B cell (primary cell): ENCODE results near the gene STX12. TPM values are rescaled to one million over a fixed set of nuclear protein-coding genes. Genes with fewer than 3 reads are reported as not detected.
A peak's percentile ranks its signal among the peaks of the same experiment; 100 is the strongest.

Experiments used
- ATAC-seq: fragments of 200-7000 bp; cut with Tn5 transposase; one replicate; pipeline ENCODE4 v1.10.0; 2021; ENCODE audit warnings: low read depth, mild to moderate bottlenecking, moderate number of reproducible peaks, moderate library complexity
- CTCF ChIA-PET: fragments of 350-600 bp; sonication (Branson Sonifier 250); formaldehyde crosslinking; loops from one replicate; lab custom pipeline; 2021; ENCODE audit warnings: antibody characterized with exemption, inconsistent platforms; lab: Charles Lee
- POLR2A ChIA-PET: fragments of 350-600 bp; sonication (Branson Sonifier 250); formaldehyde crosslinking; loops from one replicate; lab custom pipeline; 2021; ENCODE audit warnings: antibody characterized with exemption; lab: Charles Lee
- DNase-seq: peaks from one replicate; pipeline ENCODE4 v3.0.0; 2013
- H2AFZ ChIP-seq: 2 replicates; pipeline ENCODE4 v1.6.1; 2012; ENCODE audit warnings: mild to moderate bottlenecking, low read depth, low read length; ENCODE audit not compliant: insufficient read depth, poor library complexity, severe bottlenecking
- H3K27ac ChIP-seq, 2 donors: 1 replicate in 1 of 2; 2 replicates in 1 of 2; pipeline ENCODE4 v1.5.1; 2012 to 2013; ENCODE audit warnings: low read length in 2 of 2, mild to moderate bottlenecking in 2 of 2, moderate library complexity in 1 of 2
- H3K27me3 ChIP-seq, 4 experiments: fragments of 200-600 bp in 1 of 4; sonication (generic) in 1 of 4; replicated peaks in 1 of 4; 1 replicate in 2 of 4; 2 replicates in 2 of 4; pipeline versions ENCODE4 v1.6.1 to v1.7.0; 2013 to 2016; ENCODE audit warnings: low read length in 3 of 4, mild to moderate bottlenecking in 2 of 4, mixed read lengths in 1 of 4, moderate library complexity in 1 of 4; ENCODE audit not compliant: insufficient read depth in 4 of 4, control insufficient read depth in 3 of 4; ENCODE audit errors: control extremely low read depth in 1 of 4
- H3K36me3 ChIP-seq, 2 experiments: replicated peaks in 1 of 2; 1 replicate in 1 of 2; 2 replicates in 1 of 2; pipeline versions ENCODE4 v1.6.1 to v1.7.1; 2013; ENCODE audit warnings: low read length in 1 of 2; ENCODE audit not compliant: insufficient read depth in 2 of 2, control insufficient read depth in 1 of 2; ENCODE audit errors: control extremely low read depth in 1 of 2, extremely low read depth in 1 of 2
- H3K4me1 ChIP-seq, 2 donors: fragments of 200-600 bp in 1 of 2; sonication (generic) in 1 of 2; 1 replicate in 1 of 2; 2 replicates in 1 of 2; pipeline versions ENCODE4 v1.5.1 to v1.6.1; 2013 to 2017; ENCODE audit warnings: low read length in 2 of 2; ENCODE audit not compliant: control insufficient read depth in 2 of 2, insufficient read depth in 2 of 2
- H3K4me2 ChIP-seq: replicated peaks from 2 replicates; pipeline ENCODE3; 2012; ENCODE audit warnings: mild to moderate bottlenecking, low read depth, low read length; ENCODE audit not compliant: poor library complexity, severe bottlenecking
- H3K4me3 ChIP-seq, 5 experiments: fragments of 200-600 bp in 1 of 5; sonication (generic) in 1 of 5; 1 replicate in 3 of 5; 2 replicates in 2 of 5; pipeline versions ENCODE4 v1.5.1 to v1.7.0; 2011 to 2016; ENCODE audit warnings: low read length in 4 of 5, mild to moderate bottlenecking in 4 of 5, low read depth in 2 of 5, control low read depth in 1 of 5, moderate library complexity in 1 of 5; ENCODE audit not compliant: insufficient read depth in 1 of 5; ENCODE audit errors: control extremely low read depth in 1 of 5, extremely low read depth in 1 of 5
- H3K79me2 ChIP-seq: fragments of 200-600 bp; sonication (generic); one replicate; pipeline ENCODE4 v1.6.0; 2016; ENCODE audit warnings: low read length; ENCODE audit not compliant: control insufficient read depth, insufficient read depth
- H3K9ac ChIP-seq: fragments of 200-600 bp; sonication (generic); 2 replicates; pipeline ENCODE4 v1.6.1; 2017; ENCODE audit warnings: mild to moderate bottlenecking, low read length, moderate library complexity
- H3K9me3 ChIP-seq, 3 donors: one replicate each; pipeline versions ENCODE4 v1.6.1 to v1.7.1; 2013; ENCODE audit warnings: low read length in 2 of 3; ENCODE audit not compliant: control insufficient read depth in 2 of 3, insufficient read depth in 1 of 3; ENCODE audit errors: control extremely low read depth in 1 of 3
- H4K20me1 ChIP-seq: 2 replicates; pipeline ENCODE4 v1.6.0; 2012; ENCODE audit warnings: mild to moderate bottlenecking, low read length; ENCODE audit not compliant: insufficient read depth, control insufficient read depth, poor library complexity, severe bottlenecking
- H3K27ac Mint-ChIP-seq: one replicate; pipeline ENCODE4 v1.8.0; 2021; ENCODE audit warnings: mixed read lengths
- H3K27me3 Mint-ChIP-seq: one replicate; pipeline ENCODE4 v1.8.0; 2021; ENCODE audit warnings: mixed read lengths
- H3K4me1 Mint-ChIP-seq: one replicate; pipeline ENCODE4 v1.8.0; 2021; ENCODE audit warnings: mixed read lengths
- H3K4me3 Mint-ChIP-seq: one replicate; pipeline ENCODE4 v1.8.0; 2021; ENCODE audit warnings: mixed read lengths
- H3K9me3 Mint-ChIP-seq: one replicate; pipeline ENCODE4 v1.8.0; 2022; ENCODE audit warnings: mixed read lengths; ENCODE audit not compliant: insufficient read depth
- CTCF ChIP-seq: fragments of 200-600 bp; IDR thresholded peaks from one replicate; pipeline ENCODE4 v1.8.0; 2022; ENCODE audit warnings: antibody characterized with exemption, mild to moderate bottlenecking
- EZH2 ChIP-seq: IDR thresholded peaks from 2 replicates; pipeline ENCODE4 v1.6.1; 2012; ENCODE audit warnings: borderline replicate concordance, low read depth, mild to moderate bottlenecking, moderate library complexity, low read length; ENCODE audit not compliant: insufficient read depth, poor library complexity, severe bottlenecking
- WGBS: methylation state at CpG from one replicate; pipeline ENCODE4 v1.1.5; 2013; ENCODE audit warnings: missing lambda C conversion rate; ENCODE audit not compliant: insufficient coverage; 5-methylcytosine and 5-hydroxymethylcytosine counted together
- intact Hi-C: fragments of 100-400 bp; cut with micrococcal nuclease; formaldehyde crosslinking; loops from one replicate; pipeline ENCODE4 v1.10.0; 2022
- polyA plus RNA-seq: library from polyadenylated mRNA; depleted of rRNA; stranded (reverse); fragments of >200 nt; gene quantifications from 2 replicates; pipeline ENCODE4 v1.2.3, GENCODE V29; 2012
- total RNA-seq, 2 donors: library from RNA; stranded (reverse); fragments of 120-200 nt in 1 of 2; gene quantifications; 1 replicate in 1 of 2; 2 replicates in 1 of 2; pipeline versions ENCODE4 v1.2.3 to v1.2.4, GENCODE V29; 2013 to 2022

STX12 gene
- total and polyA plus RNA-seq, 2 donors (not counting 1 experiment from before 2014, with no cell fraction given), result 20.5 to 36.4 TPM

DNA sequence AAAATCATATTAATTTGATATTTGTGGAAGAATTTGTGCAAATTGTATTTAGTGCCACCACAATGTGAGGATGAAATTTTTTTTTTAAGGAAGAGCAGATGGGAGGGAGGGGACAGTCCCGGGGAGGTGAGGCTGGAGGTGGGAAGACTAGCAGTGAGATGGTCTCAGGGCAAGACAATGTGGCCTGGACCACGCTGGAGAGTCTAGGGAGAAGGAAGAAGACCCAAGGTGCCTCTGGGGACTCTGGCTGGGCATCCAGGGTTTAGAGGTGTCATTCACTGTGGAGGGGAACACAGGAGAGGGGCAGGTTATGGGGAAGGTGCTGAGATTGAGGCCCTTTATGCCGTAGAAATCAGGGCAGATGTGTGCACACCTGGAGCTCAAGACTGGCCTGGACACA is 89.0 kb downstream of the STX12 start:
- peaks cover 0 to 3% (median 0%) of the 10 kb centered on the region in 4 experiments for H3K27me3 ChIP-seq
- no peak overlapping the region for H3K27ac ChIP-seq
- H3K27me3 Mint-ChIP-seq, result no peaks in the 10 kb centered on the region
- H3K36me3 ChIP-seq, result no peaks in the 10 kb centered on the region
- ChIA-PET POLR2A (no interaction called here), CTCF (interaction anchor here (7.1 kb wide), 1 partner anchor 118 kb away, joined by 147 read pairs; no protein-coding TSS in a partner anchor)
- peaks cover 37 to 48% of the 10 kb centered on the region in 2 donors for H3K4me1 ChIP-seq
- no peak for ATAC-seq
- H3K9me3 Mint-ChIP-seq, result no peaks in the 10 kb centered on the region
- H3K9me3 ChIP-seq, result no peaks in the 10 kb centered on the region
- no peak overlapping the region for H3K4me3 Mint-ChIP-seq
- H2AFZ ChIP-seq, result no peak overlapping the region
- no peak overlapping the region for H3K9ac ChIP-seq
- DNase-seq, result no peak
- H3K27ac Mint-ChIP-seq, result peak overlapping the region; percentile 67
- no peaks in the 10 kb centered on the region for H4K20me1 ChIP-seq
- intact Hi-C loops, result no loop called here
- no peaks in the 10 kb centered on the region for H3K79me2 ChIP-seq
- no peak overlapping the region for H3K4me2 ChIP-seq
- no peak overlapping the region for H3K4me3 ChIP-seq
- TF ChIP-seq EZH2 (no peak), CTCF (no peak)
- 97% methylated on average over 3 of the region's 3 CpGs for WGBS
- H3K4me1 Mint-ChIP-seq, result peaks cover 55% of the 10 kb centered on the region

GRCh38 chr1:27862671-27863537 is 89.9 kb downstream of the STX12 start:
- Histone ChIP-seq H3K27ac (peak overlapping the region; percentile 74), H3K9me3 (no peaks in the 10 kb centered on the region), H3K27me3 (peaks cover 0 to 3% (median 0%) of the 10 kb centered on the region in 4 experiments), H3K9ac (peak overlapping the region; percentile 2), H3K4me1 (peaks cover 37 to 48% of the 10 kb centered on the region in 2 donors), H2AFZ (no peak overlapping the region), H4K20me1 (no peaks in the 10 kb centered on the region), H3K36me3 (no peaks in the 10 kb centered on the region), H3K4me2 (peak overlapping the region; percentile 58), H3K4me3 (no peak overlapping the region), H3K79me2 (no peaks in the 10 kb centered on the region)
- CTCF ChIA-PET, result interaction anchor here (0.9 to 1.5 kb wide), 3 partner anchors 12 to 817 kb away, joined by 3 to 9 read pairs (median 3); no protein-coding TSS in a partner anchor
- no peak for TF ChIP-seq EZH2
- TF ChIP-seq CTCF, result no peak
- ATAC-seq (peak; percentile 63), DNase-seq (peak; percentile 78)
- peaks cover 56% of the 10 kb centered on the region for H3K4me1 Mint-ChIP-seq
- H3K4me3 Mint-ChIP-seq, result peak overlapping the region; percentile 35
- H3K9me3 Mint-ChIP-seq, result no peaks in the 10 kb centered on the region
- POLR2A ChIA-PET, result interaction anchor here (0.6 to 1.0 kb wide), 3 partner anchors 12 to 38 kb away, joined by 4 to 7 read pairs (median 4); no protein-coding TSS in a partner anchor
- H3K27me3 Mint-ChIP-seq, result no peaks in the 10 kb centered on the region
- intact Hi-C loops, result loop anchor here (1.0 kb wide), 1 partner anchor 9 kb away; the partner anchor contains the start of gene THEMIS2
- 62% methylated on average over 9 of the region's 9 CpGs for WGBS
- peak overlapping the region; percentile 86 for H3K27ac Mint-ChIP-seq
